ENCODE measurements around the gene RPL38.

RPL38 gene

DNA sequence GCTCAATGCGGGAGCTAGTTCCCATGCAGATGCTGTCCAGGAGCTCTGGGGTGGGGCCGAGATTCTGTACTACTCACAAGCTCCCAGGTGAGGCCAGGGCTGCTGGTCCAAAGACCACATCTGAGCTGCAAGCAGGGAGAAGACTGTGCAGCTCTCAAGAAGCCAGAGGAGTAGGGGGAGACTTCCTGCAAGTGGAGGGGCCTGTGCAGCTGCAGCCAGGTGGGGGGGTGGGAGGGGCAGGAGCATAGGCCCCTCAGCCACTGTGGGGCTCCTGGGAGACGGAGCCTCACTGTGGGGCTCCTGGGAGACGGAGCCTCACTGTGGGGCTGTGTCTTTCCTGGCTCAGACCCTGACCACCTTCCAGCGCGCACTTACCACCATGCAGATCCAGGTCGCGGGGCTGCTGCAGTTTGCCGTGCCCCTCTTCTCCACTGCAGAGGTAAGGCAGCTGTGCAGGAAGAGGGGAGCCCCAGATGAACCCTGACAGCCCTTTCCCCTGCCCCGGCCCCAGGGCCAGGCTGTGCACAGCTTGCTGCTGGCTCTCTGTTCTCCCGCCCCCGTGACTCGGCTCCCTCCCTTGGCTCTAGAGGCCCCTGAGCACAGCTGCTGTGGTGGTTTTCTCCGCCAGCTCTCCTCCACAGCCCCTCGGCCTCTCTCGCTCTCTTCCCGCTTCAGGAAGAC lies 46.3 kb downstream of the RPL38 start:
- TF ChIP-seq ZFX (IDR thresholded peaks at IDR 0.05; ENCODE audit: borderline replicate concordance), result no peak
- TF ChIP-seq, protein P1, sequence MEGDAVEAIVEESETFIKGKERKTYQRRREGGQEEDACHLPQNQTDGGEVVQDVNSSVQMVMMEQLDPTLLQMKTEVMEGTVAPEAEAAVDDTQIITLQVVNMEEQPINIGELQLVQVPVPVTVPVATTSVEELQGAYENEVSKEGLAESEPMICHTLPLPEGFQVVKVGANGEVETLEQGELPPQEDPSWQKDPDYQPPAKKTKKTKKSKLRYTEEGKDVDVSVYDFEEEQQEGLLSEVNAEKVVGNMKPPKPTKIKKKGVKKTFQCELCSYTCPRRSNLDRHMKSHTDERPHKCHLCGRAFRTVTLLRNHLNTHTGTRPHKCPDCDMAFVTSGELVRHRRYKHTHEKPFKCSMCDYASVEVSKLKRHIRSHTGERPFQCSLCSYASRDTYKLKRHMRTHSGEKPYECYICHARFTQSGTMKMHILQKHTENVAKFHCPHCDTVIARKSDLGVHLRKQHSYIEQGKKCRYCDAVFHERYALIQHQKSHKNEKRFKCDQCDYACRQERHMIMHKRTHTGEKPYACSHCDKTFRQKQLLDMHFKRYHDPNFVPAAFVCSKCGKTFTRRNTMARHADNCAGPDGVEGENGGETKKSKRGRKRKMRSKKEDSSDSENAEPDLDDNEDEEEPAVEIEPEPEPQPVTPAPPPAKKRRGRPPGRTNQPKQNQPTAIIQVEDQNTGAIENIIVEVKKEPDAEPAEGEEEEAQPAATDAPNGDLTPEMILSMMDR (IDR thresholded peaks at IDR 0.05), result no peak
- H3K27ac ChIP-seq, result no peak overlapping the region

DNA sequence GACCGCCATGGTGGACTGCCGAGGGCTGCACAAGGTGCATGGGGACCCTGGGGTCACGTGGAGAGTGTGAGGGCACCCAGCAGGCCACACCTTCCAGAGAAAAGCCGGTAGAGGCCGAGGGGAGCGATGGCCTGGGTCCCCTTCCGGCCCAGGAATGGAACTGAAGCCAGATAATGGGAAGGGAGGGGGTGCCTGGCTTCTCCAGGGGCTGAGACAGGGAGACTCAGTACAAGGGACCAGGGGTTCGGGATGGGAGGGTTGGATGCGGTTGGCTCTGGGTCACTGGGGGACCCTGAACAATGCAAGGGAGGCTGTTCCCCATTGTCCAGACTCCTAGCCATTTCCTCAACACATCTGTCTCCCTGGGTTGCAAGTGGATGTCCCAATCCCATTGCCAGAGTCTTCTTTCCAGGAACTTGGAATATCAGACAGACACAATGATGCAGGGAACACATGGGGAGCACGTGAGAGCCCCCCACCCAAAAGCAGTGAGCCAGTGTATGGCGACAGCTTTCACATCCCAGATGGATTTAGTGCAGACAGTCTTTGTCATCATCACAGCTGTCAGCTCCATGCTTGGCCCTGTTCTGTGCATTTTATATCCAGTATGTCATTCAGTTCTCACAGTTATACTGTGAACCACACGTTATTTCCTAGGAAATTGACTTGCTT lies 47.0 kb downstream of the RPL38 start:
- no peak overlapping the region for H3K27ac ChIP-seq
- TF ChIP-seq, protein P1 (IDR thresholded peaks at IDR 0.05), result no peak
- no peak for TF ChIP-seq ZFX (IDR thresholded peaks at IDR 0.05; ENCODE audit: borderline replicate concordance)

DNA sequence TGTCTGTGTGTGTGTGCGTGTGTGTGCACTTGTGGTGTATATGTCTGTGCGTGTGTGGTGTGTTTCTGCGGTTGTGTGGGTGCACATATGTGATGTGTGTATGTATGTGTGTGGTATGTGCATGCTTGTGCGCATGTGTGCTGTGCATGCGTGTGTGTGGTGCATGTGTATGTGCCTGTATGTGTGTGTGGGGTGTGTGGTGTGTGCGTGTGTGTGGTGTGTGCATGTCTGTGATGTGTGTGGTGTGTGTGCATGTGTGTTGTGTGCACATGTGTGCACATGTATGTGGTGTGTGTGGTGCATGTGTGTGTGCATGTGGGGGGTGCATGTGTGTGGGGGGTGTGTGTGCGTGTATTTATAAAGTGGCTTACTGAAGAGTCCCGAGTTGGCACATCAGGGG lies 47.6 kb downstream of the RPL38 start:
- no peak overlapping the region for H3K27ac ChIP-seq
- no peak for TF ChIP-seq ZFX (IDR thresholded peaks at IDR 0.05; ENCODE audit: borderline replicate concordance)
- TF ChIP-seq, protein P1 (IDR thresholded peaks at IDR 0.05), result no peak

DNA sequence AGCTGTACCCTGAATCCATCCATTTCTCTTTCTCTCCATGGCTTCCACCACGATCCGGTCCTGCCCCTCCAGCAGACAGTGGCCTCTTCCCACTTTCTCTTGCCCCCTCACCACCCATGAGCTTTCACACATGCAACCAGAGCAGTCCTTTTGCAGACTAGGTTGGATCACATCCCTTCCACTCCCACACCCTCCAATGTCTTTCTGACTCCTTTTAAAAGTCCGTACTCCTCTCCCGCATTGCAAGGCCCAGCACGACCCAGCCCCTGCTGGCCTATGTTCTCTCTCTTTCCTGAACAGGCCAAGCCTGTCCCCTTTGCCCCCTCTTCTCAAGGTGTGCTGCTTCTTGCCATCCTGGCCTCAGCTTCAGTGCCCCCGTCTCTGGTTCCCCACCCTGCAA lies 48.1 kb downstream of the RPL38 start:
- TF ChIP-seq, protein P1 (IDR thresholded peaks at IDR 0.05), result no peak
- no peak for TF ChIP-seq ZFX (IDR thresholded peaks at IDR 0.05; ENCODE audit: borderline replicate concordance)
- no peak overlapping the region for H3K27ac ChIP-seq

DNA sequence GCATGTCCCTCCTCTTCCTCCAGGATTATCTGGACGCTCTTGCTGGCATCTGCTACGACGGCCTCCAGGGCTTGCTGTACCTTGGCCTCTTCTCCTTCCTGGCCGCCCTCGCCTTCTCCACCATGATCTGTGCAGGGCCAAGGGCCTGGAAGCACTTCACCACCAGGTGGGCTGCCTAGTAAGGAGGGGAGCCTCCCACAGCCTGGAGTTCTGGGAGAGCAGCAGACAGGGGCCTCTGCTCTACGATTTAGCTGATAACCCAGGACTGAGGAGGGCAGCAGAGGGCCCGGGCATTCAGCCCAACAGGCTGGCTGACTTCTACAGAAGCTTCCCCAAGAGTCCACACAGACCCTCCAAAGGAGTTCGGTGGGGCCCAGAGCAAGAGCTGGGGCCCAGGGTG lies 48.7 kb downstream of the RPL38 start:
- no peak for TF ChIP-seq ZFX (IDR thresholded peaks at IDR 0.05; ENCODE audit: borderline replicate concordance)
- TF ChIP-seq, protein P1 (IDR thresholded peaks at IDR 0.05), result no peak
- H3K27ac ChIP-seq, result no peak overlapping the region

DNA sequence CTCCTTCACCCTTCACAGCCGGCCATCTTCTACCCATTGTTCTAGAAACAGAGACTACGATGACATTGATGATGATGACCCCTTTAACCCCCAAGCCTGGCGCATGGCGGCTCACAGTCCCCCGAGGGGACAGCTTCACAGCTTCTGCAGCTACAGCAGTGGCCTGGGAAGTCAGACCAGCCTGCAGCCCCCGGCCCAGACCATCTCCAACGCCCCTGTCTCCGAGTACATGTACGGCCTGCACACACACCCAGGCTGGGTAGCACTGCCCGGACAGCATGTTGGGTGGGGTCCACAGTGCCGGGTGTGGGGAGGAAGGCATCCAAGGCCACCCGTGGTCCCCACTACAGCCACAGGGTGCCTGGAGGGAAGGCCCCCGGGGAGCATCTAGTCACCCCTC lies 49.6 kb downstream of the RPL38 start:
- no peak overlapping the region for H3K27ac ChIP-seq
- TF ChIP-seq, protein P1 (IDR thresholded peaks at IDR 0.05), result no peak
- no peak for TF ChIP-seq ZFX (IDR thresholded peaks at IDR 0.05; ENCODE audit: borderline replicate concordance)

DNA sequence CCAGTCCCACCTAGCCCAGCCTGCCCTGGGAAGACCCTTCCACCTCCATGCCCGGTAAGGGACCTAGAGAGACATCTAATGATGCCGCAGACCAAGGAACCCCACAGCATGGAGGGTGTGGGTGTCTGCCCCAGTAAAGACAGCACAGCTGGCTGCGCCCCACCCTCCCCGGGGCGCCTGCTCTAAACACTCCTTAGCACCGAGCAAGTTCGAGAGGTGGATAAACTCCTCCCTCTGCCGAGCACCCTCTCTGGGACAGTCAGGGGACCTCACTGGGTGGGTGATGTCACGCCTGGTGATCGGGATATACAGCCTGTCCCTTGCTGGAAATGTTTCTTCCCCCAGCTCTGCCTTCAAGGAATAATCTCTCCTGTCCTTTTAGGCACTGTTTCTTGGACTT lies 53.8 kb downstream of the RPL38 start:
- H3K27ac ChIP-seq, result no peak overlapping the region
- TF ChIP-seq, protein P1 (IDR thresholded peaks at IDR 0.05), result no peak

All from 22Rv1 (cell line).